Measurements from ENCODE around the gene LPCAT2.

DNA sequence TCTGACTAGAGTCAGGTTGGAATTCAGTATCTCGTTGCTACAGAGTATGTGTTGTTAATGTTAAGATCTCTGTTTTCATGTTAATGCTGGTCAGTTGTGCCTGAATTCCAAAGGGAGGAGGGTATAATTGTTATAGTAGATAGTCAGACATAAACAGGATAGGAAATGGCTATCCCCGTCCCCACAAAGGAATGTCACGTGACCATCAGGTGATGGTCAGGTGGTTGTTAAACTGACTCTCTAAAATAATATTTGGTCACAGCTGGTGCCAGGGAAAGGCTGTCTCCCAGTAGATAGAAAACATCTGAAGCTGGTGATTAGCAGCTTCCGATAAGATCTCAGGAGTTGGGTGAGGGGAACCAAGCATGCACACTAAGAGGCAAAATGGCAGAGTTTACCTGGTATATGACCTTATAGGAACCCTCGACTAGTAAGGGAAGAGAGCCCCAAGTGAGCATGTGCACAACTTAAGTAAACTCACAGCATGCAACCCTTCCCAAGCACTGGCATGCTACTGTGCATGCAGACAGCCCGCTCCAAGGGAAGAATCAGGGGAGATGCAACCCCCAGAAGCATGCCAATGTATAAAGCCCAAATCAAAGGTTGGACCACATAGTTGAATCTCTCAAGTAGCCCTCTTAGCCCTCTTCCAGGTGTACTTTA, 119.6 kb downstream of the LPCAT2 start:
- no peak for TF ChIP-seq POLR2A (IDR thresholded peaks at IDR 0.05; ENCODE audit: low read depth, low read length)
- no peak for TF ChIP-seq POLR2AphosphoS5 (IDR thresholded peaks at IDR 0.05; ENCODE audit: low read depth, low read length)
- TF ChIP-seq TAF1 (IDR thresholded peaks at IDR 0.05; ENCODE audit: borderline replicate concordance, low read depth, low read length) = no peak

All from GM12892 (cell line).